ENCODE data around the gene ARID3A.
"Not testable (repeated sequence)": the region's sequence is repeated elsewhere in the genome, so short reads cannot be mapped to it uniquely, and the experiment has no call there.

ARID3A gene

GRCh38 chr19:955803-956765 lies 30.2 kb downstream of the ARID3A start:
- Histone ChIP-seq H3K9me3 (ENCODE audit: control insufficient read depth, low read length) (no peaks in the 10 kb centered on the region), H3K4me1 (ENCODE audit: control insufficient read depth, insufficient read depth, low read length) (peaks cover 59% of the 10 kb centered on the region), H3K27me3 (ENCODE audit: control insufficient read depth, insufficient read depth, low read length, poor library complexity, severe bottlenecking) (no peaks in the 10 kb centered on the region), H3K36me3 (ENCODE audit: control insufficient read depth, insufficient read depth, low read length) (no peaks in the 10 kb centered on the region), H3K27ac (ENCODE audit: insufficient read depth, low read depth, low read length, poor library complexity, severe bottlenecking) (peak overlapping the region; percentile 82), H3K4me3 (ENCODE audit: insufficient read depth, low read depth, low read length) (no peak overlapping the region)
- WGBS, 2 experiments = 67% methylated on average over 55 of the region's 55 CpGs

GRCh38 chr19:956766-957440 lies 31.1 kb downstream of the ARID3A start:
- Histone ChIP-seq H3K27ac (ENCODE audit: insufficient read depth, low read depth, low read length, poor library complexity, severe bottlenecking) (peak overlapping the region; percentile 82), H3K4me1 (ENCODE audit: control insufficient read depth, insufficient read depth, low read length) (peaks cover 59% of the 10 kb centered on the region), H3K9me3 (ENCODE audit: control insufficient read depth, low read length) (no peaks in the 10 kb centered on the region), H3K27me3 (ENCODE audit: control insufficient read depth, insufficient read depth, low read length, poor library complexity, severe bottlenecking) (no peaks in the 10 kb centered on the region), H3K4me3 (ENCODE audit: insufficient read depth, low read depth, low read length) (no peak overlapping the region), H3K36me3 (ENCODE audit: control insufficient read depth, insufficient read depth, low read length) (no peaks in the 10 kb centered on the region)
- 33 to 35% methylated on average over 27 of the region's 27 CpGs for WGBS, 2 experiments

- not testable (repeated sequence) for H3K27me3 ChIP-seq (ENCODE audit: control insufficient read depth, insufficient read depth, low read length, poor library complexity, severe bottlenecking); H3K36me3 ChIP-seq (ENCODE audit: control insufficient read depth, insufficient read depth, low read length); H3K9me3 ChIP-seq (ENCODE audit: control insufficient read depth, low read length); H3K4me3 ChIP-seq (ENCODE audit: insufficient read depth, low read depth, low read length)
- peak overlapping the region; percentile 82 for H3K27ac ChIP-seq (ENCODE audit: insufficient read depth, low read depth, low read length, poor library complexity, severe bottlenecking)
- H3K4me1 ChIP-seq (ENCODE audit: control insufficient read depth, insufficient read depth, low read length) = peaks cover 57% of the 10 kb centered on the region
- WGBS, 2 experiments = 92 to 93% methylated on average over 9 of the region's 9 CpGs
Measured at GRCh38 chr19:957578-957977, 31.7 kb downstream of the ARID3A start.

GRCh38 chr19:958967-959855 lies 33.4 kb downstream of the ARID3A start:
- Histone ChIP-seq H3K27ac (ENCODE audit: insufficient read depth, low read depth, low read length, poor library complexity, severe bottlenecking) (no peak overlapping the region), H3K4me1 (ENCODE audit: control insufficient read depth, insufficient read depth, low read length) (peaks cover 41% of the 10 kb centered on the region), H3K27me3 (ENCODE audit: control insufficient read depth, insufficient read depth, low read length, poor library complexity, severe bottlenecking) (no peaks in the 10 kb centered on the region), H3K4me3 (ENCODE audit: insufficient read depth, low read depth, low read length) (no peak overlapping the region), H3K9me3 (ENCODE audit: control insufficient read depth, low read length) (no peaks in the 10 kb centered on the region), H3K36me3 (ENCODE audit: control insufficient read depth, insufficient read depth, low read length) (peaks cover 3% of the 10 kb centered on the region)
- 94 to 95% methylated on average over 36 of the region's 36 CpGs for WGBS, 2 experiments

- Histone ChIP-seq H3K36me3 (ENCODE audit: control insufficient read depth, insufficient read depth, low read length) (peaks cover 11% of the 10 kb centered on the region), H3K4me3 (ENCODE audit: insufficient read depth, low read depth, low read length) (no peak overlapping the region), H3K9me3 (ENCODE audit: control insufficient read depth, low read length) (no peaks in the 10 kb centered on the region), H3K27ac (ENCODE audit: insufficient read depth, low read depth, low read length, poor library complexity, severe bottlenecking) (no peak overlapping the region), H3K27me3 (ENCODE audit: control insufficient read depth, insufficient read depth, low read length, poor library complexity, severe bottlenecking) (no peaks in the 10 kb centered on the region), H3K4me1 (ENCODE audit: control insufficient read depth, insufficient read depth, low read length) (peaks cover 33% of the 10 kb centered on the region)
- 62 to 64% methylated on average over 12 of the region's 12 CpGs for WGBS, 2 experiments
Measured at GRCh38 chr19:960020-960419, 34.2 kb downstream of the ARID3A start.

GRCh38 chr19:960601-960938 lies 34.7 kb downstream of the ARID3A start:
- H3K9me3 ChIP-seq (ENCODE audit: control insufficient read depth, low read length) = no peaks in the 10 kb centered on the region
- peaks cover 17% of the 10 kb centered on the region for H3K36me3 ChIP-seq (ENCODE audit: control insufficient read depth, insufficient read depth, low read length)
- WGBS, 2 experiments = 92 to 94% methylated on average over 8 of the region's 8 CpGs
- H3K4me1 ChIP-seq (ENCODE audit: control insufficient read depth, insufficient read depth, low read length) = peaks cover 27% of the 10 kb centered on the region
- no peaks in the 10 kb centered on the region for H3K27me3 ChIP-seq (ENCODE audit: control insufficient read depth, insufficient read depth, low read length, poor library complexity, severe bottlenecking)
- no peak overlapping the region for H3K27ac ChIP-seq (ENCODE audit: insufficient read depth, low read depth, low read length, poor library complexity, severe bottlenecking)
- H3K4me3 ChIP-seq (ENCODE audit: insufficient read depth, low read depth, low read length) = no peak overlapping the region

GRCh38 chr19:961866-962620 lies 36.2 kb downstream of the ARID3A start:
- H3K36me3 ChIP-seq (ENCODE audit: control insufficient read depth, insufficient read depth, low read length) = peaks cover 29% of the 10 kb centered on the region
- WGBS, 2 experiments = 80 to 81% methylated on average over 14 of the region's 14 CpGs
- H3K27ac ChIP-seq (ENCODE audit: insufficient read depth, low read depth, low read length, poor library complexity, severe bottlenecking) = no peak overlapping the region
- H3K4me1 ChIP-seq (ENCODE audit: control insufficient read depth, insufficient read depth, low read length) = peaks cover 18% of the 10 kb centered on the region
- H3K9me3 ChIP-seq (ENCODE audit: control insufficient read depth, low read length) = no peaks in the 10 kb centered on the region
- no peak overlapping the region for H3K4me3 ChIP-seq (ENCODE audit: insufficient read depth, low read depth, low read length)
- no peaks in the 10 kb centered on the region for H3K27me3 ChIP-seq (ENCODE audit: control insufficient read depth, insufficient read depth, low read length, poor library complexity, severe bottlenecking)

- Histone ChIP-seq H3K36me3 (ENCODE audit: control insufficient read depth, insufficient read depth, low read length) (peaks cover 35% of the 10 kb centered on the region), H3K4me3 (ENCODE audit: insufficient read depth, low read depth, low read length) (no peak overlapping the region)
- WGBS, 2 experiments = 90% methylated on average over 31 of the region's 31 CpGs
Measured at GRCh38 chr19:962683-963400, 37.0 kb downstream of the ARID3A start.

GRCh38 chr19:963486-963951 lies 37.7 kb downstream of the ARID3A start:
- 83 to 85% methylated on average over 11 of the region's 11 CpGs for WGBS, 2 experiments
- H3K36me3 ChIP-seq (ENCODE audit: control insufficient read depth, insufficient read depth, low read length) = peaks cover 39% of the 10 kb centered on the region
- H3K4me1 ChIP-seq (ENCODE audit: control insufficient read depth, insufficient read depth, low read length) = peaks cover 14% of the 10 kb centered on the region
- H3K9me3 ChIP-seq (ENCODE audit: control insufficient read depth, low read length) = no peaks in the 10 kb centered on the region
- H3K4me3 ChIP-seq (ENCODE audit: insufficient read depth, low read depth, low read length) = no peak overlapping the region
- no peaks in the 10 kb centered on the region for H3K27me3 ChIP-seq (ENCODE audit: control insufficient read depth, insufficient read depth, low read length, poor library complexity, severe bottlenecking)
- H3K27ac ChIP-seq (ENCODE audit: insufficient read depth, low read depth, low read length, poor library complexity, severe bottlenecking) = no peak overlapping the region

More at GRCh38 chr19:962683-963400, 37.0 kb downstream of the ARID3A start:
- no peak overlapping the region for H3K27ac ChIP-seq (ENCODE audit: insufficient read depth, low read depth, low read length, poor library complexity, severe bottlenecking)
- H3K27me3 ChIP-seq (ENCODE audit: control insufficient read depth, insufficient read depth, low read length, poor library complexity, severe bottlenecking) = no peaks in the 10 kb centered on the region
- peaks cover 14% of the 10 kb centered on the region for H3K4me1 ChIP-seq (ENCODE audit: control insufficient read depth, insufficient read depth, low read length)
- no peaks in the 10 kb centered on the region for H3K9me3 ChIP-seq (ENCODE audit: control insufficient read depth, low read length)

Measured in ectodermal cell (in vitro differentiated cells).